HCT116 (cell line): ENCODE measurements around the gene ETFA. TPM values are rescaled to one million over a fixed set of nuclear protein-coding genes. Genes with fewer than 3 reads are reported as not detected.

ENCODE experiments used
- ATAC-seq: fragments of 200-7000 bp; cut with Tn5 transposase; 2 replicates; pipeline ENCODE4 v1.9.1; 2020; ENCODE audit warnings: mild to moderate bottlenecking, moderate library complexity
- BruUV-seq: library from RNA; stranded (reverse); fragments of 400-500 nt; replicated peaks from 2 replicates; lab custom pipeline; 2021; lab: Mats Ljungman, UMichigan
- CTCF ChIA-PET: fragments of 300-600 bp; sonication (Branson Sonifier 250); formaldehyde crosslinking; loops from one replicate; lab custom pipeline; 2021; ENCODE audit warnings: antibody characterized with exemption; lab: Charles Lee
- POLR2A ChIA-PET: fragments of 300-600, 350-600 bp; sonication (Branson Sonifier 250); formaldehyde crosslinking; loops from one replicate; lab custom pipeline; 2021; ENCODE audit warnings: antibody characterized with exemption; lab: Charles Lee
- RAD21 ChIA-PET, 2 experiments: fragments of 300-600 bp; sonication (Branson Sonifier 250); formaldehyde crosslinking; loops; one replicate each; lab custom pipeline; 2023; ENCODE audit warnings: low total read pairs in 2 of 2; ENCODE audit not compliant: uncharacterized antibody in 2 of 2, unreplicated experiment in 2 of 2, low non-redundant PET in 1 of 2; lab: Charles Lee
- DNase-seq: peaks from one replicate; pipeline ENCODE4 v3.0.0-alpha.2; 2010; ENCODE audit warnings: low read depth, low spot score
- H2AFZ ChIP-seq: fragments of 200-600 bp; shearing (Covaris generic), sonication (generic); 2 replicates; pipeline ENCODE4 v1.6.1; 2017; ENCODE audit warnings: low read depth, mixed run types, mixed read lengths, antibody characterized with exemption, low read length; ENCODE audit not compliant: poor library complexity, severe bottlenecking
- H3K27ac ChIP-seq: 2 replicates; pipeline ENCODE4 v1.5.1; 2012; ENCODE audit warnings: low read depth, low read length
- H3K27me3 ChIP-seq: fragments of 200-600 bp; sonication (generic); 2 replicates; pipeline ENCODE4 v1.6.1; 2016; ENCODE audit warnings: mixed run types, low read length, mixed read lengths; ENCODE audit not compliant: insufficient read depth
- H3K36me3 ChIP-seq, 2 experiments: fragments of 200-500 bp in 1 of 2; fragments of 200-600 bp in 1 of 2; sonication (Bioruptor generic) in 1 of 2; sonication (generic) in 1 of 2; 2 replicates each; pipeline versions ENCODE4 v1.5.1 to v1.6.1; 2014 to 2016; ENCODE audit warnings: low read length in 2 of 2, inconsistent platforms in 1 of 2, mixed read lengths in 1 of 2, mixed run types in 1 of 2; ENCODE audit not compliant: insufficient read depth in 2 of 2, control insufficient read depth in 1 of 2
- H3K4me1 ChIP-seq, 2 experiments: fragments of 200-600 bp in 1 of 2; sonication (generic) in 1 of 2; 2 replicates each; pipeline versions ENCODE4 v1.5.1 to v1.6.1; 2012 to 2017; ENCODE audit warnings: low read length in 2 of 2, inconsistent platforms in 1 of 2, mild to moderate bottlenecking in 1 of 2, mixed read lengths in 1 of 2, mixed run types in 1 of 2, moderate library complexity in 1 of 2; ENCODE audit not compliant: insufficient read depth in 2 of 2, control insufficient read depth in 1 of 2
- H3K4me2 ChIP-seq: fragments of 200-600 bp; sonication (generic); 2 replicates; pipeline ENCODE4 v1.6.1; 2017; ENCODE audit warnings: mixed run types, low read length, mixed read lengths
- H3K4me3 ChIP-seq, 2 experiments: fragments of 200-600 bp in 1 of 2; sonication (generic) in 1 of 2; replicated peaks in 1 of 2; 2 replicates each; pipeline ENCODE4 v1.5.1; 2011 to 2016; ENCODE audit warnings: low read length in 2 of 2, control low read depth in 1 of 2, low read depth in 1 of 2, mild to moderate bottlenecking in 1 of 2, mixed read lengths in 1 of 2, mixed run types in 1 of 2
- H3K79me2 ChIP-seq: fragments of 200-600 bp; sonication (generic); 2 replicates; pipeline ENCODE4 v1.6.1; 2017; ENCODE audit warnings: mild to moderate bottlenecking, mixed run types, low read length, moderate library complexity, mixed read lengths; ENCODE audit not compliant: insufficient read depth
- H3K9ac ChIP-seq: fragments of 200-600 bp; sonication (generic); 2 replicates; pipeline ENCODE4 v1.6.1; 2016; ENCODE audit warnings: low read length, mixed read lengths
- H3K9me2 ChIP-seq: fragments of 200-600 bp; sonication (generic), shearing (Covaris generic); 2 replicates; pipeline ENCODE4 v1.6.1; 2017; ENCODE audit warnings: mixed run types, mild to moderate bottlenecking, moderate library complexity; ENCODE audit not compliant: insufficient read depth
- H3K9me3 ChIP-seq, 2 experiments: fragments of 200-500 bp in 1 of 2; fragments of 200-600 bp in 1 of 2; sonication (Bioruptor generic) in 1 of 2; sonication (generic) in 1 of 2; 2 replicates each; pipeline ENCODE4 v1.6.1; 2014 to 2017; ENCODE audit warnings: low read length in 2 of 2, mixed read lengths in 2 of 2, inconsistent platforms in 1 of 2, low read depth in 1 of 2, mild to moderate bottlenecking in 1 of 2, mixed run types in 1 of 2, moderate library complexity in 1 of 2; ENCODE audit not compliant: control insufficient read depth in 1 of 2, insufficient read depth in 1 of 2
- H4K20me1 ChIP-seq: fragments of 200-600 bp; sonication (generic), shearing (Covaris generic); 2 replicates; pipeline ENCODE4 v1.6.1; 2017; ENCODE audit warnings: mixed run types, mild to moderate bottlenecking, moderate library complexity; ENCODE audit not compliant: insufficient read depth
- ATF3 ChIP-seq: IDR thresholded peaks from 2 replicates; pipeline ENCODE4 v1.6.1; 2012
- CBX3 ChIP-seq: IDR thresholded peaks from 2 replicates; pipeline ENCODE4 v1.6.1; 2012; ENCODE audit warnings: low read depth
- CTCF ChIP-seq, 3 experiments: fragments of 200-600 bp in 1 of 3; sonication (generic) in 1 of 3; IDR thresholded peaks in 2 of 3; conservative IDR thresholded peaks in 1 of 3; 2 replicates each; pipeline ENCODE4 v1.5.1; 2012 to 2017; ENCODE audit warnings: low read depth in 2 of 3, low read length in 2 of 3, antibody characterized with exemption in 1 of 3, borderline replicate concordance in 1 of 3, control low read depth in 1 of 3, mild to moderate bottlenecking in 1 of 3, mixed read lengths in 1 of 3, mixed run types in 1 of 3, moderate library complexity in 1 of 3; ENCODE audit not compliant: insufficient read depth in 1 of 3
- EGR1 ChIP-seq: IDR thresholded peaks from 2 replicates; pipeline ENCODE4 v1.6.1; 2012; ENCODE audit warnings: low read depth
- ELF1 ChIP-seq: IDR thresholded peaks from 2 replicates; pipeline ENCODE4 v1.6.1; 2012; ENCODE audit warnings: low read depth, borderline replicate concordance
- EZH2phosphoT487 ChIP-seq: fragments of 200-600 bp; IDR thresholded peaks from 2 replicates; pipeline ENCODE4 v1.6.1; 2018; ENCODE audit warnings: antibody characterized with exemption, borderline replicate concordance
- FOSL1 ChIP-seq: IDR thresholded peaks from 2 replicates; pipeline ENCODE4 v1.6.1; 2012; ENCODE audit warnings: low read depth
- JUND ChIP-seq: IDR thresholded peaks from 2 replicates; pipeline ENCODE4 v1.6.1; 2012
- MAX ChIP-seq: IDR thresholded peaks from 2 replicates; pipeline ENCODE4 v1.6.1; 2012
- POLR2A ChIP-seq: IDR thresholded peaks from 2 replicates; pipeline ENCODE4 v1.7.0; 2011; ENCODE audit warnings: borderline replicate concordance; ENCODE audit not compliant: insufficient read depth, insufficient read length; ENCODE audit errors: extremely low read depth
- RAD21 ChIP-seq: IDR thresholded peaks from 2 replicates; pipeline ENCODE4 v1.6.1; 2012; ENCODE audit warnings: low read depth, mild to moderate bottlenecking
- REST ChIP-seq: IDR thresholded peaks from 2 replicates; pipeline ENCODE4 v1.6.1; 2012; ENCODE audit warnings: low read depth
- SIN3A ChIP-seq: IDR thresholded peaks from 2 replicates; pipeline ENCODE4 v1.6.1; 2012; ENCODE audit warnings: low read depth
- SRF ChIP-seq: IDR thresholded peaks from 2 replicates; pipeline ENCODE4 v1.6.1; 2012; ENCODE audit warnings: low read depth
- YY1 ChIP-seq: IDR thresholded peaks from 2 replicates; pipeline ENCODE4 v1.6.1; 2011; ENCODE audit warnings: low read length, low read depth, moderate library complexity, mild to moderate bottlenecking; ENCODE audit not compliant: insufficient replicate concordance; ENCODE audit errors: extremely low read depth
- ZBTB33 ChIP-seq: IDR thresholded peaks from 2 replicates; pipeline ENCODE4 v1.6.1; 2011; ENCODE audit warnings: mild to moderate bottlenecking, low read length, moderate library complexity; ENCODE audit not compliant: insufficient replicate concordance; ENCODE audit errors: extremely low read depth
- ZFX ChIP-seq: fragments of 450-650 bp; IDR thresholded peaks from 2 replicates; pipeline ENCODE4 v1.6.1; 2017
- intact Hi-C: fragments of 100-400 bp; cut with micrococcal nuclease; formaldehyde crosslinking; loops from 2 replicates; pipeline ENCODE4 v1.10.0; 2022
- total RNA-seq: library from RNA; stranded (reverse); gene quantifications from one replicate; pipeline ENCODE4 v1.2.1, GENCODE V29; 2021; ENCODE audit not compliant: unreplicated experiment

The ETFA gene
- total RNA-seq, 1 experiment from 2014 or later = 144 TPM

- ChIA-PET POLR2A (no interaction called here), CTCF (no interaction called here)
- no peak for ATAC-seq
- TF ChIP-seq RAD21 (no peak), CBX3 (no peak), YY1 (no peak), EGR1 (no peak), EZH2phosphoT487 (no peak), CTCF (IDR thresholded peaks at IDR 0.05 in 2 of 3, conservative IDR thresholded peaks at IDR 0.05 in 1 of 3; ENCODE audit: borderline replicate concordance in 1 of 3, insufficient read depth in 1 of 3, low read depth in 2 of 3, low read length in 2 of 3) (no peak), SRF (no peak), JUND (no peak), REST (no peak), FOSL1 (no peak), ATF3 (no peak), ZBTB33 (no peak), POLR2A (no peak), ELF1 (no peak), ZFX (no peak), MAX (no peak), SIN3A (no peak)
- TF ChIP-seq, all 23 proteins: peak for 0
- RAD21 ChIA-PET = no interaction called here
- no peak for DNase-seq
- Histone ChIP-seq H3K36me3 (no peaks in the 10 kb centered on the region), H3K27ac (no peak overlapping the region), H2AFZ (no peak overlapping the region), H3K9me2 (no peaks in the 10 kb centered on the region), H3K4me2 (no peak overlapping the region), H3K79me2 (no peaks in the 10 kb centered on the region), H3K9me3 (no peaks in the 10 kb centered on the region), H3K4me1 (no peaks in the 10 kb centered on the region), H3K4me3 (no peak overlapping the region), H3K27me3 (no peaks in the 10 kb centered on the region), H3K9ac (no peak overlapping the region), H4K20me1 (no peaks in the 10 kb centered on the region)
- BruUV-seq = no TSS peak
- intact Hi-C loops = no loop called here
Observed at GRCh38 chr15:76321171-76321570, 9.9 kb upstream of the ETFA start.
